WTC11 (cell line): ENCODE results near the gene ATP9B. TPM values are rescaled to one million over a fixed set of nuclear protein-coding genes. Genes with fewer than 3 reads are reported as not detected.

Source experiments
- ATAC-seq: fragments of 200-7000 bp; cut with Tn5 transposase; 2 replicates; pipeline ENCODE4 v1.10.0; 2021; ENCODE audit warnings: mild to moderate bottlenecking, moderate library complexity
- CTCF ChIA-PET: fragments of 300-600 bp; sonication (Branson Sonifier 250); formaldehyde crosslinking; loops from one replicate; lab custom pipeline; 2021; ENCODE audit warnings: antibody characterized with exemption; lab: Charles Lee
- POLR2A ChIA-PET: fragments of 350-600 bp; sonication (Branson Sonifier 250); formaldehyde crosslinking; loops from one replicate; lab custom pipeline; 2021; ENCODE audit warnings: antibody characterized with exemption; lab: Charles Lee
- DNase-seq: peaks from one replicate; pipeline ENCODE4 v3.0.0; 2021; ENCODE audit warnings: low spot score
- H3K27ac Mint-ChIP-seq: 2 replicates; pipeline ENCODE4 v1.8.0; 2021; ENCODE audit warnings: mixed read lengths
- H3K27me3 Mint-ChIP-seq: 2 replicates; pipeline ENCODE4 v1.8.0; 2021; ENCODE audit warnings: low read depth, mild to moderate bottlenecking, moderate library complexity, mixed read lengths
- H3K36me3 Mint-ChIP-seq: 2 replicates; pipeline ENCODE4 v1.8.0; 2021; ENCODE audit warnings: mixed read lengths
- H3K4me1 Mint-ChIP-seq: 2 replicates; pipeline ENCODE4 v1.8.0; 2022; ENCODE audit warnings: mixed read lengths
- H3K4me3 Mint-ChIP-seq: 2 replicates; pipeline ENCODE4 v1.8.0; 2021; ENCODE audit warnings: mild to moderate bottlenecking, moderate library complexity, mixed read lengths
- H3K9me3 Mint-ChIP-seq: 2 replicates; pipeline ENCODE4 v1.8.0; 2021; ENCODE audit warnings: mixed read lengths
- CREB1 ChIP-seq: sonication (generic); formaldehyde crosslinking; IDR thresholded peaks from 2 replicates; pipeline ENCODE4 v1.8.0; 2023; ENCODE audit warnings: mild to moderate bottlenecking, missing genetic modification reagents
- ELF4 ChIP-seq: sonication (generic); formaldehyde crosslinking; IDR thresholded peaks from 2 replicates; pipeline ENCODE4 v1.8.1; 2022; ENCODE audit warnings: low read depth, mild to moderate bottlenecking, moderate library complexity, missing genetic modification reagents
- EMX1 ChIP-seq: fragments of 250-450 bp; sonication (Bioruptor Pico); IDR thresholded peaks from 2 replicates; pipeline ENCODE4 v1.8.0; 2021; ENCODE audit warnings: mild to moderate bottlenecking
- GABPB1 ChIP-seq: sonication (generic); formaldehyde crosslinking; IDR thresholded peaks from 2 replicates; pipeline ENCODE4 v1.8.1; 2023; ENCODE audit warnings: mild to moderate bottlenecking, missing genetic modification reagents
- GRHL2 ChIP-seq: fragments of 250-450 bp; sonication (Bioruptor Pico); IDR thresholded peaks from 2 replicates; pipeline ENCODE4 v1.8.0; 2022; ENCODE audit warnings: mild to moderate bottlenecking, moderate library complexity; ENCODE audit not compliant: insufficient replicate concordance, severe bottlenecking
- JAZF1 ChIP-seq: fragments of 250-450 bp; sonication (Bioruptor Pico); IDR thresholded peaks from 2 replicates; pipeline ENCODE4 v1.9.0; 2021; ENCODE audit warnings: moderate library complexity, mild to moderate bottlenecking, inconsistent platforms
- NFATC4 ChIP-seq: fragments of 250-450 bp; sonication (Bioruptor Pico); IDR thresholded peaks from 2 replicates; pipeline ENCODE4 v1.9.0; 2021; ENCODE audit warnings: mild to moderate bottlenecking
- NR3C1 ChIP-seq: sonication (generic); formaldehyde crosslinking; conservative IDR thresholded peaks from 2 replicates; pipeline ENCODE4 v1.8.1; 2023; ENCODE audit warnings: low read depth, mild to moderate bottlenecking, missing genetic modification reagents
- PRRX2 ChIP-seq: fragments of 250-450 bp; sonication (Bioruptor Pico); IDR thresholded peaks from 2 replicates; pipeline ENCODE4 v1.8.0; 2021; ENCODE audit warnings: mild to moderate bottlenecking
- SP1 ChIP-seq: sonication (generic); formaldehyde crosslinking; conservative IDR thresholded peaks from 2 replicates; pipeline ENCODE4 v1.8.1; 2022; ENCODE audit warnings: missing genetic modification reagents
- TEAD1 ChIP-seq: sonication (generic); formaldehyde crosslinking; IDR thresholded peaks from 2 replicates; pipeline ENCODE4 v1.8.0; 2022; ENCODE audit warnings: mild to moderate bottlenecking, missing genetic modification reagents
- TEAD4 ChIP-seq: sonication (generic); formaldehyde crosslinking; IDR thresholded peaks from 2 replicates; pipeline ENCODE4 v1.8.0; 2022; ENCODE audit warnings: mild to moderate bottlenecking, missing genetic modification reagents
- ZNF219 ChIP-seq: sonication (generic); formaldehyde crosslinking; IDR thresholded peaks from 2 replicates; pipeline ENCODE4 v1.8.0; 2023; ENCODE audit warnings: missing genetic modification reagents, mild to moderate bottlenecking, borderline replicate concordance
- ZNF317 ChIP-seq: sonication (generic); formaldehyde crosslinking; IDR thresholded peaks from 2 replicates; pipeline ENCODE4 v1.8.1; 2023; ENCODE audit warnings: low read depth, mild to moderate bottlenecking, moderate library complexity, missing genetic modification reagents, borderline replicate concordance
- ZNF423 ChIP-seq: fragments of 250-450 bp; sonication (Bioruptor Pico); IDR thresholded peaks from 2 replicates; pipeline ENCODE4 v2.1.2; 2022; ENCODE audit warnings: mild to moderate bottlenecking, moderate library complexity
- total RNA-seq: library from RNA; stranded (reverse); gene quantifications from 3 replicates; pipeline ENCODE4 v1.2.3, GENCODE V29; 2021
- TF ChIP-seq, protein P1 (sequence below): sonication (generic); formaldehyde crosslinking; IDR thresholded peaks from 2 replicates; pipeline ENCODE4 v1.8.1; 2023; ENCODE audit warnings: mild to moderate bottlenecking, missing genetic modification reagents
- TF ChIP-seq, protein P2 (sequence below): sonication (generic); formaldehyde crosslinking; IDR thresholded peaks from 2 replicates; pipeline ENCODE4 v1.8.1; 2022; ENCODE audit warnings: low read depth, mild to moderate bottlenecking, moderate library complexity, missing genetic modification reagents, borderline replicate concordance
- TF ChIP-seq, protein P3 (sequence below): sonication (generic); formaldehyde crosslinking; IDR thresholded peaks from 2 replicates; pipeline ENCODE4 v1.8.0; 2022; ENCODE audit warnings: mild to moderate bottlenecking, missing genetic modification reagents
- TF ChIP-seq, protein P4 (sequence below): fragments of 250-450 bp; sonication (Bioruptor Pico); IDR thresholded peaks from 2 replicates; pipeline ENCODE4 v1.9.0; 2021; ENCODE audit warnings: moderate library complexity, mild to moderate bottlenecking, inconsistent platforms, borderline replicate concordance
- TF ChIP-seq, protein P5 (sequence below): sonication (generic); formaldehyde crosslinking; IDR thresholded peaks from 2 replicates; pipeline ENCODE4 v1.8.1; 2022; ENCODE audit warnings: mild to moderate bottlenecking, moderate library complexity, missing genetic modification reagents
- TF ChIP-seq, protein P6 (sequence below): sonication (generic); formaldehyde crosslinking; IDR thresholded peaks from 2 replicates; pipeline ENCODE4 v1.8.0; 2023; ENCODE audit warnings: missing genetic modification reagents, mild to moderate bottlenecking, borderline replicate concordance
- TF ChIP-seq, protein P7 (sequence below): sonication (generic); formaldehyde crosslinking; IDR thresholded peaks from 2 replicates; pipeline ENCODE4 v1.8.0; 2022; ENCODE audit warnings: mild to moderate bottlenecking, missing genetic modification reagents

The ATP9B gene
- total RNA-seq, 1 experiment from 2014 or later, result 19.0 TPM

DNA sequence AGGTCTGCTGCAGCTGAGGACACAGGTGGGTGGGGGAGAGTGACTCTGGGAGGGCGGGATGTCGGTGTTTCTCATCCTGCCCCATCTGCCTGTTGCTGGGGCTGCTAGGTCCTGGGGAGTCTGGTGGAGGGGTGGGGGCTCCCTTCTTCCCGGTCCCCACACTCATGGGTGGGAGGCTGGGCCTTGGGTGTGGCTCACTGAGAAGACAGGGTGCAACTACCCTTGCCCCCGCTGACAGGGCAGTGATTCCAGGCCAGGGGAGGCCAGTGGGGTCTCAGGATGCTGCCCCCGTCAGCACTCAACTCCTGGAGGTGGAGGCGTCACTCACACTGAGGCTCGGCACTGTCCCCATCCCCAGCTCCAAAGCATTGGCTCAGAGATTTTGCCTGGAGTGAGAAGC, 318.8 kb downstream of the ATP9B start (continued):
- TF ChIP-seq, protein P1, sequence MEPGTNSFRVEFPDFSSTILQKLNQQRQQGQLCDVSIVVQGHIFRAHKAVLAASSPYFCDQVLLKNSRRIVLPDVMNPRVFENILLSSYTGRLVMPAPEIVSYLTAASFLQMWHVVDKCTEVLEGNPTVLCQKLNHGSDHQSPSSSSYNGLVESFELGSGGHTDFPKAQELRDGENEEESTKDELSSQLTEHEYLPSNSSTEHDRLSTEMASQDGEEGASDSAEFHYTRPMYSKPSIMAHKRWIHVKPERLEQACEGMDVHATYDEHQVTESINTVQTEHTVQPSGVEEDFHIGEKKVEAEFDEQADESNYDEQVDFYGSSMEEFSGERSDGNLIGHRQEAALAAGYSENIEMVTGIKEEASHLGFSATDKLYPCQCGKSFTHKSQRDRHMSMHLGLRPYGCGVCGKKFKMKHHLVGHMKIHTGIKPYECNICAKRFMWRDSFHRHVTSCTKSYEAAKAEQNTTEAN (CRISPR knock-in tag), result no peak
- TF ChIP-seq TEAD4 (CRISPR knock-in tag) (no peak), GRHL2 (CRISPR knock-in tag) (no peak), JAZF1 (CRISPR knock-in tag) (no peak)
- TF ChIP-seq, protein P2, sequence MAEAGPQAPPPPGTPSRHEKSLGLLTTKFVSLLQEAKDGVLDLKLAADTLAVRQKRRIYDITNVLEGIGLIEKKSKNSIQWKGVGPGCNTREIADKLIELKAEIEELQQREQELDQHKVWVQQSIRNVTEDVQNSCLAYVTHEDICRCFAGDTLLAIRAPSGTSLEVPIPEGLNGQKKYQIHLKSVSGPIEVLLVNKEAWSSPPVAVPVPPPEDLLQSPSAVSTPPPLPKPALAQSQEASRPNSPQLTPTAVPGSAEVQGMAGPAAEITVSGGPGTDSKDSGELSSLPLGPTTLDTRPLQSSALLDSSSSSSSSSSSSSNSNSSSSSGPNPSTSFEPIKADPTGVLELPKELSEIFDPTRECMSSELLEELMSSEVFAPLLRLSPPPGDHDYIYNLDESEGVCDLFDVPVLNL, result no peak
- TF ChIP-seq, protein P3, sequence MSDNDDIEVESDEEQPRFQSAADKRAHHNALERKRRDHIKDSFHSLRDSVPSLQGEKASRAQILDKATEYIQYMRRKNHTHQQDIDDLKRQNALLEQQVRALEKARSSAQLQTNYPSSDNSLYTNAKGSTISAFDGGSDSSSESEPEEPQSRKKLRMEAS (CRISPR knock-in tag), result no peak
- TF ChIP-seq, all 79 proteins: peak for 0

DNA sequence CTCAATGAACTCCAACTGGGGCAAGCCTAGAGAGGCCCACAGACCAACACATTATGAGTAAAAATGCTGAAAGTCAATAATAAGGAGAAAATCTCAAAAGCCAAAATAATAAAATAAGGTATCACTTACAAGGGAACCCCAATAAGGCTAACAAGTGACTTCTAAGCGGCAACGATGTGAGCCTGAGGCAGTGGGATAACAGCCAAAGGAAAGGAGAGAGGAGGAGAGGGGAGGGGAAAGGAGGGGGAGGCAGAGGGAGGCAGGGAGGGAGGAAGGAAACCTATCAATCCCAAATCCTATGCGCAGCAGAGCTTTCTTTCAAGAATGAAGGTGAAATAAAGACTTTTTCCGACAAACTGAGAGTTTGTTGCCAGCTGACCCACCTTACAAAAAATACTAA, 320.5 kb downstream of the ATP9B start:
- TF ChIP-seq ZNF317 (CRISPR knock-in tag) (peak; percentile 64; the same call in 1 of the 2 replicates), PRRX2 (CRISPR knock-in tag) (no peak)
- Mint-ChIP-seq H3K4me1 (peaks cover 6% of the 10 kb centered on the region), H3K27ac (no peak overlapping the region), H3K9me3 (no peaks in the 10 kb centered on the region), H3K36me3 (no peaks in the 10 kb centered on the region), H3K27me3 (peaks cover 54% of the 10 kb centered on the region), H3K4me3 (no peak overlapping the region)
- no peak for ATAC-seq
- ChIA-PET CTCF (no interaction called here), POLR2A (no interaction called here)
- peak; percentile 5 for DNase-seq

DNA sequence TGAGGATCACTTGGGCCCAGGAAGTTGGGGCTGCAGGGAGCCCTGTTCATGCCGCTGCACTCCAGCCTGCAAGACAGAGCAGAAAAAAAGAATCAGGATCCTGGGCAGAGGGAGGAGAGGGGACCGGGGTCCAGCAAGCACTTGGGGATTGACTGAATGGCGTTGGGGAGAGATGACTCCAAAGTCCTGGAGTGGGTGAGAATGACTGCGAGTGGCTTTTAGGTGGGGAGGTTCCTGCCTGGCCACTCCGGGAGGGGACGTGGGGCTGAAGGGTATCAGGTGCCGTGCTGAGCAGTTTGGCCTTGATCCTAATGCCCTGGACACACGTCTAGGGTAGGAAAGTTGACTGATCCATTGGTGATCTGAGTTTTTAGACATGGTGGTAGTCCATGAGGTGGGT, 323.0 kb downstream of the ATP9B start:
- POLR2A ChIA-PET, result no interaction called here
- ATAC-seq (no peak), DNase-seq (no peak)
- Mint-ChIP-seq H3K27me3 (peaks cover 72% of the 10 kb centered on the region), H3K9me3 (no peaks in the 10 kb centered on the region)
- TF ChIP-seq, protein P4, sequence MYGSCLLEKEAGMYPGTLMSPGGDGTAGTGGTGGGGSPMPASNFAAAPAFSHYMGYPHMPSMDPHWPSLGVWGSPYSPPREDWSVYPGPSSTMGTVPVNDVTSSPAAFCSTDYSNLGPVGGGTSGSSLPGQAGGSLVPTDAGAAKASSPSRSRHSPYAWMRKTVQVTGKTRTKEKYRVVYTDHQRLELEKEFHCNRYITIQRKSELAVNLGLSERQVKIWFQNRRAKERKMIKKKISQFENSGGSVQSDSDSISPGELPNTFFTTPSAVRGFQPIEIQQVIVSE (CRISPR knock-in tag), result no peak
- TF ChIP-seq, protein P5, sequence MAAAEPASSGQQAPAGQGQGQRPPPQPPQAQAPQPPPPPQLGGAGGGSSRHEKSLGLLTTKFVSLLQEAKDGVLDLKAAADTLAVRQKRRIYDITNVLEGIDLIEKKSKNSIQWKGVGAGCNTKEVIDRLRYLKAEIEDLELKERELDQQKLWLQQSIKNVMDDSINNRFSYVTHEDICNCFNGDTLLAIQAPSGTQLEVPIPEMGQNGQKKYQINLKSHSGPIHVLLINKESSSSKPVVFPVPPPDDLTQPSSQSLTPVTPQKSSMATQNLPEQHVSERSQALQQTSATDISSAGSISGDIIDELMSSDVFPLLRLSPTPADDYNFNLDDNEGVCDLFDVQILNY (CRISPR knock-in tag), result no peak
- TF ChIP-seq, protein P2, result no peak
- no peak for TF ChIP-seq SP1 (CRISPR knock-in tag)
- no peak for TF ChIP-seq ZNF423 (CRISPR knock-in tag)
- TF ChIP-seq ZNF317 (CRISPR knock-in tag), result no peak
- no peak for TF ChIP-seq NR3C1
- TF ChIP-seq ZNF219 (CRISPR knock-in tag), result no peak
- TF ChIP-seq TEAD1 (CRISPR knock-in tag), result no peak
- no peak for TF ChIP-seq ELF4 (CRISPR knock-in tag)
- no peak for TF ChIP-seq EMX1 (CRISPR knock-in tag)
- TF ChIP-seq CREB1 (CRISPR knock-in tag), result no peak
- TF ChIP-seq NFATC4 (CRISPR knock-in tag), result no peak
- TF ChIP-seq, protein P6, sequence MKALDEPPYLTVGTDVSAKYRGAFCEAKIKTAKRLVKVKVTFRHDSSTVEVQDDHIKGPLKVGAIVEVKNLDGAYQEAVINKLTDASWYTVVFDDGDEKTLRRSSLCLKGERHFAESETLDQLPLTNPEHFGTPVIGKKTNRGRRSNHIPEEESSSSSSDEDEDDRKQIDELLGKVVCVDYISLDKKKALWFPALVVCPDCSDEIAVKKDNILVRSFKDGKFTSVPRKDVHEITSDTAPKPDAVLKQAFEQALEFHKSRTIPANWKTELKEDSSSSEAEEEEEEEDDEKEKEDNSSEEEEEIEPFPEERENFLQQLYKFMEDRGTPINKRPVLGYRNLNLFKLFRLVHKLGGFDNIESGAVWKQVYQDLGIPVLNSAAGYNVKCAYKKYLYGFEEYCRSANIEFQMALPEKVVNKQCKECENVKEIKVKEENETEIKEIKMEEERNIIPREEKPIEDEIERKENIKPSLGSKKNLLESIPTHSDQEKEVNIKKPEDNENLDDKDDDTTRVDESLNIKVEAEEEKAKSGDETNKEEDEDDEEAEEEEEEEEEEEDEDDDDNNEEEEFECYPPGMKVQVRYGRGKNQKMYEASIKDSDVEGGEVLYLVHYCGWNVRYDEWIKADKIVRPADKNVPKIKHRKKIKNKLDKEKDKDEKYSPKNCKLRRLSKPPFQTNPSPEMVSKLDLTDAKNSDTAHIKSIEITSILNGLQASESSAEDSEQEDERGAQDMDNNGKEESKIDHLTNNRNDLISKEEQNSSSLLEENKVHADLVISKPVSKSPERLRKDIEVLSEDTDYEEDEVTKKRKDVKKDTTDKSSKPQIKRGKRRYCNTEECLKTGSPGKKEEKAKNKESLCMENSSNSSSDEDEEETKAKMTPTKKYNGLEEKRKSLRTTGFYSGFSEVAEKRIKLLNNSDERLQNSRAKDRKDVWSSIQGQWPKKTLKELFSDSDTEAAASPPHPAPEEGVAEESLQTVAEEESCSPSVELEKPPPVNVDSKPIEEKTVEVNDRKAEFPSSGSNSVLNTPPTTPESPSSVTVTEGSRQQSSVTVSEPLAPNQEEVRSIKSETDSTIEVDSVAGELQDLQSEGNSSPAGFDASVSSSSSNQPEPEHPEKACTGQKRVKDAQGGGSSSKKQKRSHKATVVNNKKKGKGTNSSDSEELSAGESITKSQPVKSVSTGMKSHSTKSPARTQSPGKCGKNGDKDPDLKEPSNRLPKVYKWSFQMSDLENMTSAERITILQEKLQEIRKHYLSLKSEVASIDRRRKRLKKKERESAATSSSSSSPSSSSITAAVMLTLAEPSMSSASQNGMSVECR (CRISPR knock-in tag), result no peak
- TF ChIP-seq, protein P7, sequence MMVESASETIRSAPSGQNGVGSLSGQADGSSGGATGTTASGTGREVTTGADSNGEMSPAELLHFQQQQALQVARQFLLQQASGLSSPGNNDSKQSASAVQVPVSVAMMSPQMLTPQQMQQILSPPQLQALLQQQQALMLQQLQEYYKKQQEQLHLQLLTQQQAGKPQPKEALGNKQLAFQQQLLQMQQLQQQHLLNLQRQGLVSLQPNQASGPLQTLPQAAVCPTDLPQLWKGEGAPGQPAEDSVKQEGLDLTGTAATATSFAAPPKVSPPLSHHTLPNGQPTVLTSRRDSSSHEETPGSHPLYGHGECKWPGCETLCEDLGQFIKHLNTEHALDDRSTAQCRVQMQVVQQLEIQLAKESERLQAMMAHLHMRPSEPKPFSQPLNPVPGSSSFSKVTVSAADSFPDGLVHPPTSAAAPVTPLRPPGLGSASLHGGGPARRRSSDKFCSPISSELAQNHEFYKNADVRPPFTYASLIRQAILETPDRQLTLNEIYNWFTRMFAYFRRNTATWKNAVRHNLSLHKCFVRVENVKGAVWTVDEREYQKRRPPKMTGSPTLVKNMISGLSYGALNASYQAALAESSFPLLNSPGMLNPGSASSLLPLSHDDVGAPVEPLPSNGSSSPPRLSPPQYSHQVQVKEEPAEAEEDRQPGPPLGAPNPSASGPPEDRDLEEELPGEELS (CRISPR knock-in tag), result no peak
- TF ChIP-seq GABPB1 (CRISPR knock-in tag), result no peak
- TF ChIP-seq, all 79 proteins: peak for 0
- H3K36me3 Mint-ChIP-seq, result no peaks in the 10 kb centered on the region
- H3K4me3 Mint-ChIP-seq, result peak overlapping the region; percentile 73; the same call in 1 of the 2 replicates
- CTCF ChIA-PET, result no interaction called here
- H3K4me1 Mint-ChIP-seq, result peaks cover 6% of the 10 kb centered on the region
- H3K27ac Mint-ChIP-seq, result no peak overlapping the region
